Bone marrow (tissue), 2 donors: ENCODE results near the gene TNFRSF13B.
"Not testable (repeated sequence)": the region's sequence is repeated elsewhere in the genome, so short reads cannot be mapped to it uniquely, and the experiment has no call there.

Experiments
- DNase-seq, 2 donors: peaks; one replicate each; lab custom pipeline; 2025; lab: John Stamatoyannopoulos, UW

The TNFRSF13B gene

DNA sequence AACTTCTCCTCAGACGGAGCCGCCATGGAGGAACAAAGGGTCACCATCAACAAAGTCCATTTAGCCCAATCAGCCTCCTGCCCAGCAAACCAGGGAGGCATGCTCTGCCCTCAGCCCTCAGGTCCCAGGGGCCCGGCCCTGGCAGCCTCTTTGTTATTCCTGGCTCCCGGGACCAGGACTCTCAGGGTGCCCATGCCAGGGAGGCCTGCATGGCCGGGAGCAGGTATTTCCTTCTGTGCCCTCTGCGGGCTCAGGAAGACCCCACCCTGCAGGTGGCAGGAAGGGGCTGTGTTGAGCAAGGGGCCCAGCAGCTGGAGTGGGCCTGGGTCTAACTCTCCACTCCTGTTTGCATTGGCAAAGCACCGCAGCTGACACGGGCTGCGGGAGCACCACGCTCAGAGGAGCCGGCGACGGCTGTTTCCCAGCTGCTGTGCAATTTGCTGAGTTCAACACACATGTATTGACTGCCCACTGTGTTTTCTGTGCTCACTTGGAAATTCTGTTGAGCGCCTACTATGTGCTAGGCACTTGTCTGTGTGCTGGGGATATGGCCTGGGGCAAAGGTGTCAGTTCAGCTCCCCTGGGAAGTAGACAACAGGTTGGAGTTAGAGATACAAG is 33.2 kb upstream of the TNFRSF13B start:
- DNase-seq = not testable (repeated sequence)

GRCh38 chr17:17004251-17004996 is 32.5 kb upstream of the TNFRSF13B start:
- no peak for DNase-seq

- not testable (repeated sequence) for DNase-seq
Measured at GRCh38 chr17:17002731-17003715, 31.1 kb upstream of the TNFRSF13B start.

DNA sequence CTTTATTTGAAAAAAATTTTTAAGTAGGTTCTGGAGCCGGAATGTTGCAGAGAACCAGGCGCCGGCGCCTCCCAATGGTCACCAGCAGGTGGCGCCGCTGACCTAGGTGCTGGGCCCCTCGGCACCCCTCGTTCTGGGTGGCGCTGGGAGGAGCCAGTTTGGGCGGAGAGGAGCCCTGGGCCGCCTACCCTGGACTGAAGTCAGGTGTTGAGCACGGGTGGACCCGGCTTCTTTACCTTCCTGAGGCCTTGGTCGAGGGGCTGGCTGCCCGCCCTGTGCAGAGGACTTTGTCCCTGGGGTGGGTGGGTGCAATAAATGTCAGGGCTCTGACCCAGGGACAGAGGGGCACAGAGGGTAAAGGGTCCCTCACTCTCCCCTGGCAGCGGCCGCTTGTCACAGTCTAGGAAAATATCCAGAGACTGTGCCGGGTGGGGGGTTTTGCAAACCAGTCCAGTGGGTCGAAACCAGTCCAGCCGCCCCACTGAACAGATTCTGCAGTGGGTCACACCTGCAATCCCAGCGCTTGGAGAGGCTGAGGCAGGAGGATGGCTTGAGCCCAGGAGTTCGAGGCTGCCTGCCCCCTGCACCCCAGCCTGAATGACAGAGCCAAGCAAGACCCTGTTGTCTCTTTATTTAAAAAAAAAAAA is 30.1 kb upstream of the TNFRSF13B start:
- DNase-seq = peak; percentile 29 to 47

DNA sequence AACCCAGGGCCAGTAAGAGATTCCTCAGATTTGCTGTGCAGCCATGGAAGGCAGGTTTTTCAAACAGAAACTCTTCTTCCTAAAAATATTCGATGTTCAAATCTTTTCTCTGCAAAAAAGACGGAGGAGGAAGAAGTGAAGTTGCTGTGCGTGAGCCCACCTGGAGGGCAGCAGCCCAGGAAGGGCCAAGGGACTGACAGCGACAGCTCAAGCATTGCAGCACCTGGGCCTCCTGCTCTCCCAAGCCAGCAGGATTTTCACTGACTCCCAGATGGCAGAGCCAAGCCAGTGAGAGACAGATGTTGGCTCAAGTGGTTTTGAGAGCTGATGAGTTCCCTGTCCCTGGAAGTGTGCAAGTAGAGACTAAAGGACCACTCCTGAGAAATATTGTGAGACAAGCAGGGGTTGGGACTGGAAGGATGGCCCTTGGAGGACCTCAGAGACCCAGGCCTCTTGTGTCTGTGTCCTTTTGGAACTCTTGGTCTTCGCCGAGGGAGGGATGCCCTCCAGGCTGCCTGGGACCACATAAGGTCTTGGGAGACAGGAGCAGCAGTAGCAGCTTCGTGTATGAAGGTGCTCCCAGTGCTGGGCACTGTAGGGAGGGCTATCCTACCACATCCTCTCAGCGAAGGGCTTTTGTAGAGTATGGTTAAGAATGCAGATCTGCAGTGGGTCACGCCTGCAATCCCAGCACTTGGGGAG is 29.3 kb upstream of the TNFRSF13B start:
- DNase-seq = no peak

DNA sequence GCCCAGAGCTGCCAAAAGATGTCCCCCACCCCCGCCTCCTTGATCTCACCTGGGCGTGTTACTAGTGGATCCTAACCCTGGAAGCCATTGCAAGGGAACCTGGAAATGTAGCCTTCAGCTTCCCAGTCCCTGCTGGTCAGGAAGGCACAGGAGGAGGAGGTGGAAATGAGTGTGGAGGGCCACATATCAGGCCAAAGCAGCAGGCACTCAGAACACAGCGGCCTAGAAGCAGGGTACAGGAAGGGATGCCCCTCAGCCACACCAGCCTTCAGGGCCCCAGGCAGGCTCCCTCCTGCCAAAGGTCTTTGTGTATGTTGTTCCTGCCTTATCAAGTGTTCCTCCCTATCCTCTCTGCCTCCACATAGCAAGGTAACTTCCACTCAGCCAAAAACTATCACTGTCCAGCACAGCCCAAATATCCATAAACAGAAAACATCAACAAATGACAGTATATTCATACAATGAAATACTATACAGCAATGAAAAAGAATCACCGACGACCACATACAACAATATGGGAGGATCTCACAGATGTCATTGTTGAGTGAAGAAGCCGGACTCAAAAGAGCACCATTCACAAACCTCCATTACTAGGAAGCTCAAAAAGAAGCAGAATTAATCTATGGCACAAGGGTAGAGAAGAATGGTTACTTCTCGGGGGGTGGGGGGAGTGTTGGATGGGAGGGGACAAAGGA is 28.2 kb upstream of the TNFRSF13B start:
- DNase-seq = no peak

DNA sequence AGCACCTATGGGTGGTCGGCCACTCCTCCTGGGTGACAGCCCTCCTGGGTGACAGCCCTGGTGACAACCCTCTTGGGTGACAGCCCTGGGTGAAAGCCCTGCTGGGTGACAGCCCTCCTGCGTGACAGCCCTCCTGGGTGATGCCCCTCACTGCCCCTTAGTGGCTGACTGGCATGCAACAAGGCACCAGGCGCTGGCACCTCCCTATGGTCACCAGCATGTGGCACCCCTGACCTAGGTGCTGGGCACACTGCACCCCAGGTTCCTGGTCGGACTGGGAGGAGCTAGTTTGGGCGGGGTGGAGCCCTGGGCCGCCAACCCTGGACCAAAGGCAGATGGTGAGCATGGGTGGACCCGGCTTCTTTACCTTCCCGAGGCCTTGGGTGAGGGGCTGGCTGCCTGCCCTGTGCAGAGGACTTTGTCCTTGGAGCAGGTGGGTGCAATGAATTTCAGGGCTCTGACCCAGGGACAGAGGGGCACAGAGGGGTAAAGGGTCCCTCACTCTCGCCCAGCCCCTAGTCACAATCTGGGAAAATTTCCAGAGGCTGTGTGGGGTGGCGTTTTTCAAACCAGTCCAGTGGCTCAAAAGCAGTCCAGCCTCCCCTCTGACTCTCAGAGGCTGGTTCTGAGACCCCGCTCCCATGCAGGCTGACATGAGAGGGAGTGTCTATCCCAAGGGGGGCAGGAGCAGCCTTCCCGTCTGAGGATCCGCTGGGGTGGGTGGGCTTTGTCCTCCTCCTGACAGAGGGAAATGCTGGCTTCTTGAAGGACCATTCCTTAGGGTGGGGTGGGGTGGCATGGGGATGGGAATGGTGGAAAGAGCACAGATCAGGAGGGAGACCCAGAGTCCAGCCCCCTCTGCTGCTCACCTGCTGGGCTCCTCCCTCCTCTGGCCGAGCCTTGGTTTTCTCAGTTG is 25.9 kb upstream of the TNFRSF13B start:
- DNase-seq = no peak

DNA sequence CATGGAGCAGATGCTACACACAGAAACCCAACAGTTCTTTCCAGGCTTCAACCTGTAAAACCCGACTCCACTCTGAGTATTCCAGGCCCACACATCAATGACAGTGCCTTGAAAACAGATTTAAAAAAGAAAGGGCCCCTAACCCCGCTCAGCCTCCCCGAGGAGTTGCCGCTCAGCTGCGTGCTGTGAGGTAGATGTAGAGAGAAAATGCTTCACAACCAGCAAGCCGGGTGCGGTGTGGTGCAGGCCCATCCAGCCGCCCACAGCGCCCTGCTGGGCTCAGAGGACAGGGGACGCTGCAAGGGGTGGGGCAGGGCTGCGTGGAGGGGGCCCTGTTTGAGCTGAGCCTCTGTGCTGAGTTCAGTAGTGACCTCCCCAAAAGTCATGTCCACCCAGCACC is 24.8 kb upstream of the TNFRSF13B start:
- not testable (repeated sequence) for DNase-seq

GRCh38 chr17:16995930-16996329 is 24.0 kb upstream of the TNFRSF13B start:
- DNase-seq = no peak

GRCh38 chr17:16994631-16995030 is 22.7 kb upstream of the TNFRSF13B start:
- no peak for DNase-seq

GRCh38 chr17:16991349-16992009 is 19.6 kb upstream of the TNFRSF13B start:
- DNase-seq = peak; percentile 42 to 48

DNA sequence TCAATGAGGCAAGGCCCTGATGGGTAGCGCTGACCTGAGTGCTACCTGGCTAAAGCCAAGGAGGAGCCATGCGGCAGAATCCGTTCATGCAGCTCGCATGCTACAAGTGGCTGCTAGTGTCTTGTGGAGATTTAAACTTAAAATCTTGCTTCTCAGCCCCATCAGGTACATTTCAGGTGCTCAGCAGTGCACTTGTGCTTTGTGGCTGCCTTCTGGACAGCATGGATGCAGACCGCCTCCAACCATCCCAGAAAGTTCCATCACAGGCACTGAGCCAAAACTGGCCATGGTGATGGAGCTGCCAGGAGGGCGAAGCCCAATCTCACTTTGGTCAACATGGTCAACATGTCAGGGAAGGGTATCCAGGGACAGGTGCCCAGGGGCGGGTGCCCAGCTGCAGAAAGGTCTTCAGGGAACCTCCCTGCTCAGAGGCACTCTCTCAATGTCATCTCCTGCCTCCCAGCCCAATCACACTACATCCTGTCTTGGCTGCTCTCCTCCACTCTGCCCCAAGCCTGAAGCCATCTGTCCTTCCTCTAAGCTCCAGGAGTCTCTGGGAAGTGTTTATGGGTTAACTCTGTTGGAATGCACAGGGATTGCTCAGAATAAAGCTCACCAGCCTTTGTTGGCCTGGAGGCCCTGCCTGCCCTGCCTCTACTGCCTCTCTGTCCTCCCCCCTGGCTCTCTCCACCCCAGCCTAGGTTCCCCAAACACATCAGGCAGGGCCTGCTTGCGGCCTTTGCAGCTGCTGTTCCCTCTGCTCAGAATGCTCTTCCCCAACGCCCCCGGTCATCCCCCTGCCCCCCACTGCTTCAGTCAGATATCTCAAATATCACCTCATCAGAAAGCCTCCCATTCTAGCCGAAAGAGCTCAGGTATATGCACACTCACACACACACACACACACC is 18.3 kb upstream of the TNFRSF13B start:
- no peak for DNase-seq

DNA sequence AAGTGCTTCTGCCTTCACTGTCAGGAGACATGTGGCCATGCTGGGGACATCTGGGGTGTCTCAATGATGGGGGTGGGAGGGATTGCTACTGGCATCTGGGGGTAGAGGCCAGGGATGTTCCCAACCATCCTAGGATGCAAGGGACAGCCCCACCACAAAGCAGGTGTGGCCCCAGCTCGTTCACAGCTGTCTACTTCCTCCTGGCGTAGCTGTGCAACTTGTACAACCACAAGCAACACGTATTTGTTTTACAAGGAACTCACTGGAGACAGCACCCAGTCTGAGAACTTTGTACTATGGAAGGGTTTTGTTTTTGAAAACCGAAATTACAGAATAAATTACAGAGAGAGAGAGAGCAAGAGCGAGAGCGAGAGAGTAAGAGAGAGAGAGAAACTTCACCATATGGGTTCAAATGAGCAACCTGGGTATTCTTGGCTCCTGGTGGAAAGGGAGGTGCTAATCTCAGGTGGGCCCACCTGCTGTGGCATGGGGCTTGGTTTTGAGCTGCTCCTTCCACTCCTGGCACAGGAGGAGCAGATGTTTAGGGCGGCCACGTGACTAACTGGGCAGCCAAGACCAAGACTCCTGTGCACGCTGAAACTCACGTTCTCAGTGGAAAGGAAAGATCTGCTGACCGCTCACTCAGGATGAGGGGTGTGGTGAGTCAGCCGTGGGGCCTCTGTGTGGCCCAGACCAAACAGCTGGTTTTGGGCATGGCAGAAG is 17.5 kb upstream of the TNFRSF13B start:
- DNase-seq = no peak

- DNase-seq = no peak
Measured at GRCh38 chr17:16988749-16989229, 16.9 kb upstream of the TNFRSF13B start.

GRCh38 chr17:16987830-16988601 is 16.1 kb upstream of the TNFRSF13B start:
- peak; percentile 28 to 86 for DNase-seq

DNA sequence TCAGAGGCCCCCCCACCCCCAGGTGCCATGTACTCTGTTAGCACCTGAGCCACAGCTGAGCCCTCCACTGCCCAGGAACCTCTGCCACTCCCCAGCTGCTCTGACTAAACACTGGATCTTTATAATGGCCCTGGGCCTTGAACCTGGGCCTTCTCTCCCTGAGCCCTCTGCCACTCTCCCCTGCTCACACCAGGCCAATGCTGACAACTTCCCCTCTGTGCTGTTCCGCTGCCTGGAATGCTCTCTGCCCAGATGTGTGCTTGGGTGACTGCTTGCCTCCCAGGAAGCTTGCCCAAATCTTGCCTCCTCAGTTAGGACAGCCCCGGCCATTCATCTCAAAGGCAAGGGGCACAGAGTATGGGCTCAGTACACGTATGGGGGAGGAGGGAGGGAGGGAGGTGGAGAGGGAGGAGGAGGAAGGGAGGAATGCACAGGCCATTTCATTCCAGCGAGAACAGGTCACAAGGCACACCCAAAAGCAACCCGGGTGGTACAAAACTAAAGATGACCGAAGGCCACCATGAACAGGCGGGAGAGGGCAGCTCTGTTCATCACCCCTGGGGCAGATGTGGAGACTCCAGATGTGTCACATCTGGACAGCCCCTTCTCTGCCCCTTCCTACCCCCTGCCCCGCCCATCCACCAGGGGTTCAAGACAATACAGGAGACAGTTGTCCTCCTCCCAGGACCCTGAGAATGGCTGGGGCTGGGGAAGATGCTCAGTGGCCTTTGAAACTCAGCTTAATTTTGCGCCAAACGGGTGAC is 15.3 kb upstream of the TNFRSF13B start:
- no peak for DNase-seq
